C4-2B (cell line): ENCODE data around the gene ADPGK.
"Not testable (repeated sequence)": the region's sequence is repeated elsewhere in the genome, so short reads cannot be mapped to it uniquely, and the experiment has no call there.

Experiments
- H3K27ac ChIP-seq: fragments of 450-650 bp; 2 replicates; pipeline ENCODE4 v1.5.1; 2017
- CTCF ChIP-seq: fragments of 450-650 bp; conservative IDR thresholded peaks from 2 replicates; pipeline ENCODE4 v1.5.1; 2017; ENCODE audit warnings: mild to moderate bottlenecking
- ZFX ChIP-seq: fragments of 450-650 bp; IDR thresholded peaks from 2 replicates; pipeline ENCODE4 v1.6.1; 2017

The ADPGK gene

GRCh38 chr15:72740219-72740618 is 43.3 kb downstream of the ADPGK start:
- no peak overlapping the region for H3K27ac ChIP-seq
- TF ChIP-seq CTCF: no peak
- TF ChIP-seq ZFX: no peak

- TF ChIP-seq ZFX (no peak; the same call in 1 of the 2 replicates), CTCF (no peak)
- peak overlapping the region; percentile 66; the same call in 1 of the 2 replicates for H3K27ac ChIP-seq
These were observed 45.8 kb downstream of the ADPGK start for GRCh38 chr15:72737723-72738122.

- no peak for TF ChIP-seq ZFX
- TF ChIP-seq CTCF: no peak
- peak overlapping the region; percentile 97 for H3K27ac ChIP-seq
These were observed 46.5 kb downstream of the ADPGK start for GRCh38 chr15:72737061-72737460.

GRCh38 chr15:72735111-72735510 is 48.4 kb downstream of the ADPGK start:
- TF ChIP-seq CTCF: no peak
- no peak for TF ChIP-seq ZFX
- H3K27ac ChIP-seq: peak overlapping the region; percentile 97

GRCh38 chr15:72733941-72734738 is 49.4 kb downstream of the ADPGK start:
- H3K27ac ChIP-seq: peak overlapping the region; percentile 97
- TF ChIP-seq CTCF (no peak), ZFX (no peak)

- TF ChIP-seq ZFX (no peak), CTCF (peak; percentile 27)
- peak overlapping the region; percentile 96 for H3K27ac ChIP-seq
These were observed 51.0 kb downstream of the ADPGK start for GRCh38 chr15:72732516-72732915.

- TF ChIP-seq ZFX: no peak
- no peak overlapping the region for H3K27ac ChIP-seq
These were observed 51.5 kb downstream of the ADPGK start for GRCh38 chr15:72732086-72732485.

GRCh38 chr15:72728821-72729220 is 54.7 kb downstream of the ADPGK start:
- no peak for TF ChIP-seq ZFX
- TF ChIP-seq CTCF: no peak
- no peak overlapping the region for H3K27ac ChIP-seq

- not testable (repeated sequence) for H3K27ac ChIP-seq
These were observed 55.3 kb downstream of the ADPGK start for GRCh38 chr15:72728249-72728648.
